ENCODE data around the gene HEATR5A. TPM values are rescaled to one million over a fixed set of nuclear protein-coding genes. Genes with fewer than 3 reads are reported as not detected.
"Not testable (repeated sequence)": the region's sequence is repeated elsewhere in the genome, so short reads cannot be mapped to it uniquely, and the experiment has no call there.

Gene HEATR5A
- polyA plus RNA-seq, 4 donors: 8.1 to 21.2 (median 12.9) TPM

- FAIRE-seq; H3K27ac ChIP-seq (ENCODE audit: low read depth in 1 of 3, low read length in 2 of 3); H3K9me3 ChIP-seq (ENCODE audit: control insufficient read depth in 2 of 2, insufficient read depth in 1 of 2, low read depth in 1 of 2, low read length in 1 of 2); H3K27me3 ChIP-seq (ENCODE audit: control insufficient read depth in 3 of 3, insufficient read depth in 3 of 3, low read length in 3 of 3); H3K4me3 ChIP-seq (ENCODE audit: low read depth in 1 of 3, low read length in 3 of 3); H3K36me3 ChIP-seq (ENCODE audit: control insufficient read depth in 3 of 3, insufficient read depth in 2 of 3, low read depth in 1 of 3, low read length in 3 of 3); DNase-seq: not testable (repeated sequence)
- peaks cover 0 to 12% (median 2%) of the 10 kb centered on the region in 3 donors for H3K4me1 ChIP-seq (ENCODE audit: control insufficient read depth in 3 of 3, insufficient read depth in 2 of 3, low read depth in 1 of 3, low read length in 2 of 3)
- WGBS, 3 donors: 91 to 97% (median 93%) methylated on average over 4 of the region's 4 CpGs
Measured at GRCh38 chr14:31255918-31256317, 164.4 kb downstream of the HEATR5A start.

- Histone ChIP-seq H3K4me3 (ENCODE audit: low read depth in 1 of 3, low read length in 3 of 3) (no peak overlapping the region), H3K27me3 (ENCODE audit: control insufficient read depth in 3 of 3, insufficient read depth in 3 of 3, low read length in 3 of 3) (no peaks in the 10 kb centered on the region), H3K27ac (ENCODE audit: low read depth in 1 of 3, low read length in 2 of 3) (no peak overlapping the region), H3K4me1 (ENCODE audit: control insufficient read depth in 3 of 3, insufficient read depth in 2 of 3, low read depth in 1 of 3, low read length in 2 of 3) (peaks cover 0 to 12% (median 2%) of the 10 kb centered on the region in 3 donors), H3K9me3 (ENCODE audit: control insufficient read depth in 2 of 2, insufficient read depth in 1 of 2, low read depth in 1 of 2, low read length in 1 of 2) (peaks cover 0 to 2% of the 10 kb centered on the region in 2 donors), H3K36me3 (ENCODE audit: control insufficient read depth in 3 of 3, insufficient read depth in 2 of 3, low read depth in 1 of 3, low read length in 3 of 3) (no peaks in the 10 kb centered on the region)
- 95 to 98% (median 97%) methylated on average over 2 of the region's 2 CpGs for WGBS, 3 donors
- DNase-seq (no peak), FAIRE-seq (no peak)
Measured at GRCh38 chr14:31255286-31255685, 165.1 kb downstream of the HEATR5A start.

- no peak for FAIRE-seq
- Histone ChIP-seq H3K36me3 (ENCODE audit: control insufficient read depth in 3 of 3, insufficient read depth in 2 of 3, low read depth in 1 of 3, low read length in 3 of 3) (no peaks in the 10 kb centered on the region), H3K9me3 (ENCODE audit: control insufficient read depth in 2 of 2, insufficient read depth in 1 of 2, low read depth in 1 of 2, low read length in 1 of 2) (no peaks in the 10 kb centered on the region), H3K27ac (ENCODE audit: low read depth in 1 of 3, low read length in 2 of 3) (no peak overlapping the region), H3K4me1 (ENCODE audit: control insufficient read depth in 3 of 3, insufficient read depth in 2 of 3, low read depth in 1 of 3, low read length in 2 of 3) (peaks cover 0 to 12% (median 2%) of the 10 kb centered on the region in 3 donors), H3K27me3 (ENCODE audit: control insufficient read depth in 3 of 3, insufficient read depth in 3 of 3, low read length in 3 of 3) (no peaks in the 10 kb centered on the region), H3K4me3 (ENCODE audit: low read depth in 1 of 3, low read length in 3 of 3) (no peak overlapping the region)
- 88 to 91% (median 90%) methylated on average over 9 of the region's 9 CpGs for WGBS, 3 donors
- DNase-seq: no peak
Measured at GRCh38 chr14:31253746-31254471, 166.4 kb downstream of the HEATR5A start.

- 88 to 94% (median 92%) methylated on average over 1 of the region's 1 CpG for WGBS, 3 donors
- no peak overlapping the region for H3K27ac ChIP-seq (ENCODE audit: low read depth in 1 of 3, low read length in 2 of 3)
- H3K4me1 ChIP-seq (ENCODE audit: control insufficient read depth in 3 of 3, insufficient read depth in 2 of 3, low read depth in 1 of 3, low read length in 2 of 3): peaks cover 0 to 7% (median 2%) of the 10 kb centered on the region in 3 donors
- H3K4me3 ChIP-seq (ENCODE audit: low read depth in 1 of 3, low read length in 3 of 3): no peak overlapping the region
- no peak for DNase-seq
- H3K36me3 ChIP-seq (ENCODE audit: control insufficient read depth in 3 of 3, insufficient read depth in 2 of 3, low read depth in 1 of 3, low read length in 3 of 3): no peaks in the 10 kb centered on the region
- no peaks in the 10 kb centered on the region for H3K27me3 ChIP-seq (ENCODE audit: control insufficient read depth in 3 of 3, insufficient read depth in 3 of 3, low read length in 3 of 3)
- H3K9me3 ChIP-seq (ENCODE audit: control insufficient read depth in 2 of 2, insufficient read depth in 1 of 2, low read depth in 1 of 2, low read length in 1 of 2): no peaks in the 10 kb centered on the region
- no peak for FAIRE-seq
Measured at GRCh38 chr14:31252865-31253264, 167.5 kb downstream of the HEATR5A start.

- H3K27me3 ChIP-seq (ENCODE audit: control insufficient read depth in 3 of 3, insufficient read depth in 3 of 3, low read length in 3 of 3): no peaks in the 10 kb centered on the region
- H3K4me3 ChIP-seq (ENCODE audit: low read depth in 1 of 3, low read length in 3 of 3): no peak overlapping the region
- H3K4me1 ChIP-seq (ENCODE audit: control insufficient read depth in 3 of 3, insufficient read depth in 2 of 3, low read depth in 1 of 3, low read length in 2 of 3): peaks cover 0 to 2% (median 0%) of the 10 kb centered on the region in 3 donors
- DNase-seq: peak in 1 of 2 donors; percentile 59
- H3K36me3 ChIP-seq (ENCODE audit: control insufficient read depth in 3 of 3, insufficient read depth in 2 of 3, low read depth in 1 of 3, low read length in 3 of 3): no peaks in the 10 kb centered on the region
- WGBS, 3 donors: 53 to 69% (median 64%) methylated on average over 7 to 10 of the region's 10 CpGs
- H3K9me3 ChIP-seq (ENCODE audit: control insufficient read depth in 2 of 2, insufficient read depth in 1 of 2, low read depth in 1 of 2, low read length in 1 of 2): no peaks in the 10 kb centered on the region
- peak overlapping the region in 1 of 3 donors; percentile 8 for H3K27ac ChIP-seq (ENCODE audit: low read depth in 1 of 3, low read length in 2 of 3)
- no peak for FAIRE-seq
Measured at GRCh38 chr14:31251028-31251958, 169.1 kb downstream of the HEATR5A start.

- DNase-seq (no peak), FAIRE-seq (no peak)
- Histone ChIP-seq H3K9me3 (ENCODE audit: control insufficient read depth in 2 of 2, insufficient read depth in 1 of 2, low read depth in 1 of 2, low read length in 1 of 2) (no peaks in the 10 kb centered on the region), H3K4me1 (ENCODE audit: control insufficient read depth in 3 of 3, insufficient read depth in 2 of 3, low read depth in 1 of 3, low read length in 2 of 3) (peaks cover 0 to 3% (median 2%) of the 10 kb centered on the region in 3 donors), H3K27me3 (ENCODE audit: control insufficient read depth in 3 of 3, insufficient read depth in 3 of 3, low read length in 3 of 3) (no peaks in the 10 kb centered on the region), H3K27ac (ENCODE audit: low read depth in 1 of 3, low read length in 2 of 3) (peak overlapping the region in 2 of 3 donors; percentile 35 to 55), H3K4me3 (ENCODE audit: low read depth in 1 of 3, low read length in 3 of 3) (no peak overlapping the region), H3K36me3 (ENCODE audit: control insufficient read depth in 3 of 3, insufficient read depth in 2 of 3, low read depth in 1 of 3, low read length in 3 of 3) (no peaks in the 10 kb centered on the region)
- 74 to 77% (median 76%) methylated on average over 3 of the region's 3 CpGs for WGBS, 3 donors
Measured at GRCh38 chr14:31244626-31245025, 175.7 kb downstream of the HEATR5A start.

GRCh38 chr14:31243860-31244259 is 176.5 kb downstream of the HEATR5A start:
- peaks cover 0 to 3% (median 2%) of the 10 kb centered on the region in 3 donors for H3K4me1 ChIP-seq (ENCODE audit: control insufficient read depth in 3 of 3, insufficient read depth in 2 of 3, low read depth in 1 of 3, low read length in 2 of 3)
- no peaks in the 10 kb centered on the region for H3K9me3 ChIP-seq (ENCODE audit: control insufficient read depth in 2 of 2, insufficient read depth in 1 of 2, low read depth in 1 of 2, low read length in 1 of 2)
- DNase-seq (peak; percentile 57 to 91), FAIRE-seq (no peak)
- H3K4me3 ChIP-seq (ENCODE audit: low read depth in 1 of 3, low read length in 3 of 3): no peak overlapping the region
- no peaks in the 10 kb centered on the region for H3K27me3 ChIP-seq (ENCODE audit: control insufficient read depth in 3 of 3, insufficient read depth in 3 of 3, low read length in 3 of 3)
- H3K27ac ChIP-seq (ENCODE audit: low read depth in 1 of 3, low read length in 2 of 3): peak overlapping the region; percentile 6 to 85 (median 20)
- WGBS, 3 donors: 36 to 65% (median 52%) methylated on average over 8 of the region's 8 CpGs
- no peaks in the 10 kb centered on the region for H3K36me3 ChIP-seq (ENCODE audit: control insufficient read depth in 3 of 3, insufficient read depth in 2 of 3, low read depth in 1 of 3, low read length in 3 of 3)

GRCh38 chr14:31242161-31242940 is 178.0 kb downstream of the HEATR5A start:
- H3K4me1 ChIP-seq (ENCODE audit: control insufficient read depth in 3 of 3, insufficient read depth in 2 of 3, low read depth in 1 of 3, low read length in 2 of 3); FAIRE-seq; H3K4me3 ChIP-seq (ENCODE audit: low read depth in 1 of 3, low read length in 3 of 3); H3K36me3 ChIP-seq (ENCODE audit: control insufficient read depth in 3 of 3, insufficient read depth in 2 of 3, low read depth in 1 of 3, low read length in 3 of 3); H3K9me3 ChIP-seq (ENCODE audit: control insufficient read depth in 2 of 2, insufficient read depth in 1 of 2, low read depth in 1 of 2, low read length in 1 of 2); H3K27me3 ChIP-seq (ENCODE audit: control insufficient read depth in 3 of 3, insufficient read depth in 3 of 3, low read length in 3 of 3); DNase-seq: not testable (repeated sequence)
- 73 to 82% (median 77%) methylated on average over 10 of the region's 10 CpGs for WGBS, 3 donors
- peak overlapping the region in 1 of 3 donors; percentile 60 for H3K27ac ChIP-seq (ENCODE audit: low read depth in 1 of 3, low read length in 2 of 3)
